Heart right ventricle (tissue), 16 donors: ENCODE measurements around the gene GALNT12. TPM values are rescaled to one million over a fixed set of nuclear protein-coding genes. Genes with fewer than 3 reads are reported as not detected.
A peak's percentile ranks its signal among the peaks of the same experiment; 100 is the strongest.

Source experiments
- ATAC-seq, 8 donors: fragments of 200-7000 bp; cut with Tn5 transposase; one replicate each; pipeline ENCODE4 v1.9.1; 2020; ENCODE audit warnings: mild to moderate bottlenecking in 8 of 8, moderate library complexity in 8 of 8, moderate number of reproducible peaks in 1 of 8
- DNase-seq, 2 donors: peaks; one replicate each; pipeline ENCODE4 v3.0.0-alpha.2; 2020
- H3K27ac ChIP-seq, 10 donors: fragments of 200-600 bp; sonication (generic) in 2 of 10; one replicate each; pipeline versions ENCODE4 v1.5.0 to v1.8.0; 2020 to 2022; ENCODE audit warnings: mild to moderate bottlenecking in 3 of 10
- H3K27me3 ChIP-seq, 7 donors: fragments of 200-600 bp; one replicate each; pipeline ENCODE4 v1.8.0; 2021 to 2022; ENCODE audit warnings: mild to moderate bottlenecking in 2 of 7
- H3K36me3 ChIP-seq, 9 donors: fragments of 200-600 bp; sonication (generic) in 1 of 9; one replicate each; pipeline versions ENCODE4 v1.5.0 to v1.8.0; 2020 to 2022; ENCODE audit warnings: mild to moderate bottlenecking in 2 of 9
- H3K4me1 ChIP-seq, 9 donors: fragments of 200-600 bp; sonication (generic) in 1 of 9; one replicate each; pipeline versions ENCODE4 v1.5.0 to v1.8.0; 2020 to 2022; ENCODE audit warnings: mild to moderate bottlenecking in 4 of 9
- H3K4me3 ChIP-seq, 10 donors: fragments of 200-600 bp; sonication (generic) in 2 of 10; one replicate each; pipeline versions ENCODE4 v1.5.0 to v1.8.0; 2020 to 2022; ENCODE audit warnings: mild to moderate bottlenecking in 7 of 10, moderate library complexity in 2 of 10
- H3K9me3 ChIP-seq, 11 donors: fragments of 200-600 bp in 10 of 11; sonication (generic) in 2 of 11; one replicate each; pipeline versions ENCODE4 v1.5.0 to v1.8.0; 2013 to 2022; ENCODE audit warnings: mild to moderate bottlenecking in 2 of 11, control low read depth in 1 of 11, moderate library complexity in 1 of 11
- CTCF ChIP-seq, 9 donors: fragments of 200-600 bp; sonication (generic) in 2 of 9; IDR thresholded peaks; one replicate each; pipeline versions ENCODE4 v1.5.0 to v1.8.0; 2021 to 2022; ENCODE audit warnings: antibody characterized with exemption in 9 of 9, mild to moderate bottlenecking in 5 of 9, moderate library complexity in 1 of 9
- WGBS, 2 donors: extraction: QIAGEN DNeasy Blood & Tissue Kit; methylation state at CpG; one replicate each; pipeline ENCODE4 v1.1.7; 2013; ENCODE audit warnings: inconsistent platforms in 1 of 2; 5-methylcytosine and 5-hydroxymethylcytosine counted together
- intact Hi-C, 10 donors: fragments of 100-400 bp; cut with DNase I; formaldehyde crosslinking; loops; one replicate each; pipeline versions ENCODE4 v1.11.1 to v1.14.2; 2022
- polyA plus RNA-seq, 2 donors: library from polyadenylated mRNA; stranded (reverse); fragments of 200-250 nt; gene quantifications; one replicate each; pipeline ENCODE4 v1.2.3, GENCODE V29; 2013
- total RNA-seq, 10 donors: library from RNA; stranded (reverse); fragmentation: NEBNext Ultra II Directional in 3 of 10; extraction: Animal tissue kit (Norgen Biotek cat#: 25700) in 3 of 10; gene quantifications; one replicate each; pipeline versions ENCODE4 v1.2.1 to v1.2.4, GENCODE V29; 2021 to 2023
- donor health status: Arrhythmogenic right ventricular cardiomyopathy.
- donor health status: ischemic (EF 13 %, LVEDD 7.1; RV severe dilation, severe dysfunction).
- donor health status: healthy with polysubstance abuse.
- donor health status: DM: no; HTN: yes; CAD: no.
- donor health status: DM: no; HTN: no; CAD: no.
- donor health status: ischemic (EF 25% LVEDD 6.9; RV normal size, moderate dysfunction).
- donor health status: ischemic (EF 25% LVEDD 5.7; RV mildly dilated, moderate dysfunction).
- donor health status: healthy.
- donor health status: DM: yes; HTN: yes; CAD: no.
- donor health status: Ischemic cardiomyopathy.
- donor health status: ischemic (EF 35%, LVEDD 5.7; RV mildly dilated, moderate dysfunction).
- donor health status: nonischemic (EF 11% LVEDD 7.7; RV severe dilation, severe dysfunction).
- donor health status: DM: yes; HTN: yes; CAD: no.
- donor health status: PGD.
- donor health status: ischemic (EF 29% LVEDD 5.4; RV normal size, mild dysfunction).
- donor health status: nonischemic (EF 23%, LVEDD 6.1; RV moderate dilation, normal function).

The GALNT12 gene
- total and polyA plus RNA-seq, 12 donors = 0.25 to 1.3 (median 0.53) TPM

GRCh38 chr9:98805506-98806272, 1.8 kb upstream of the GALNT12 start:
- WGBS, 2 donors = 68 to 81% methylated on average over 8 of the region's 8 CpGs
- no peaks in the 10 kb centered on the region for H3K36me3 ChIP-seq
- no peak for ATAC-seq
- H3K4me1 ChIP-seq = peaks cover 0 to 19% (median 9%) of the 10 kb centered on the region in 9 donors
- DNase-seq = no peak
- intact Hi-C loops = no loop called here
- no peak overlapping the region for H3K4me3 ChIP-seq
- no peaks in the 10 kb centered on the region for H3K9me3 ChIP-seq
- peaks cover 5 to 56% (median 22%) of the 10 kb centered on the region in 7 donors for H3K27me3 ChIP-seq
- H3K27ac ChIP-seq = no peak overlapping the region
- no peak for TF ChIP-seq CTCF (IDR thresholded peaks at IDR 0.05)

- no peak for ATAC-seq
- H3K36me3 ChIP-seq = no peaks in the 10 kb centered on the region
- TF ChIP-seq CTCF (IDR thresholded peaks at IDR 0.05) = peak in 3 of 9 donors; percentile 5 to 20 (median 19)
- WGBS, 2 donors = 88 to 90% methylated on average over 8 of the region's 8 CpGs
- no peak overlapping the region for H3K4me3 ChIP-seq
- intact Hi-C loops = no loop called here
- no peak for DNase-seq
- peaks cover 0 to 21% (median 9%) of the 10 kb centered on the region in 9 donors for H3K4me1 ChIP-seq
- no peaks in the 10 kb centered on the region for H3K9me3 ChIP-seq
- H3K27ac ChIP-seq = no peak overlapping the region
- H3K27me3 ChIP-seq = peaks cover 5 to 56% (median 22%) of the 10 kb centered on the region in 7 donors
These were observed 955 bp upstream of the GALNT12 start for GRCh38 chr9:98806394-98807035.

- ATAC-seq = no peak
- no peak for TF ChIP-seq CTCF (IDR thresholded peaks at IDR 0.05)
- Histone ChIP-seq H3K27me3 (peaks cover 5 to 54% (median 22%) of the 10 kb centered on the region in 7 donors), H3K27ac (no peak overlapping the region), H3K4me1 (peaks cover 0 to 21% (median 9%) of the 10 kb centered on the region in 9 donors), H3K4me3 (peak overlapping the region; percentile 18 to 59 (median 52)), H3K36me3 (no peaks in the 10 kb centered on the region), H3K9me3 (no peaks in the 10 kb centered on the region)
- intact Hi-C loops = no loop called here
- DNase-seq = no peak
- WGBS, 2 donors = 1% methylated on average over 38 to 46 of the region's 46 CpGs
These were observed 335 bp downstream of the GALNT12 start for GRCh38 chr9:98807814-98808195.

- H3K4me1 ChIP-seq = peaks cover 0 to 21% (median 9%) of the 10 kb centered on the region in 9 donors
- no peaks in the 10 kb centered on the region for H3K9me3 ChIP-seq
- DNase-seq = no peak
- peak in 4 of 8 donors; percentile 7 to 31 (median 14) for ATAC-seq
- intact Hi-C loops = no loop called here
- H3K36me3 ChIP-seq = no peaks in the 10 kb centered on the region
- H3K27ac ChIP-seq = no peak overlapping the region
- 48 to 51% methylated on average over 17 of the region's 17 CpGs for WGBS, 2 donors
- peaks cover 5 to 48% (median 22%) of the 10 kb centered on the region in 7 donors for H3K27me3 ChIP-seq
- no peak for TF ChIP-seq CTCF (IDR thresholded peaks at IDR 0.05)
- peak overlapping the region in 8 of 10 donors; percentile 21 to 59 (median 54) for H3K4me3 ChIP-seq
These were observed 943 bp downstream of the GALNT12 start for GRCh38 chr9:98808411-98808815.
